ENCODE results near the gene ANKS1B.
"Not testable (repeated sequence)": the region's sequence is repeated elsewhere in the genome, so short reads cannot be mapped to it uniquely, and the experiment has no call there.

The ANKS1B gene

DNA sequence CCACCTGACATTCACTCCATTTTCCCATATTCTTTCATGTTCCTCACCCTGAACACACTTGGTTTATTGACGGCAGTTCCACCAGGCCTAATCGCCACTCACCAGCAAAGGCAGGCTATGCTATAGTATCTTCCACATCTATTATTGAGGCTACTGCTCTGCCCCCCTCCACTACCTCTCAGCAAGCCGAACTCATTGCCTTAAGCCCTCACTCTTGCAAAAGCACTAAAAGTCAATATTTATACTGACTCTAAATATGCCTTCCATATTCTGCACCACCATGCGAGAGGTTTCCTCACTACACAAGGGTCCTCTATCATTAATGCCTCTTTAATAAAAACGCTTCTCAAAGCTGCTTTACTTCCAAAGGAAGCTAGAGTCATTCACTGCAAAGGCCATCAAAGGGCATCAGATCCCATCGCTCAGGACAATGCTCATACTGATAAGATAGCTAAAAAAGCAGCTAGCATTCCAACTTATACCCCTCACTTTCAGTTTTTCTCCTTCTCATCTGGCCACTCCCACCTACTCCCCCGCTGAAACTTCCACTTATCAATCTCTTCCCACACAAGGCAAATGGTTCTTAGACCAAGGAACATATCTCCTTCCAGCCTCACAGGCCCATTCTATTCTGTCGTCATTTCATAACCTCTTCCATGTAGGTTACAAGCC, 265.2 kb downstream of the ANKS1B start:
- intact Hi-C loops (cut with DNase I); DNase-seq: not testable (repeated sequence)

DNA sequence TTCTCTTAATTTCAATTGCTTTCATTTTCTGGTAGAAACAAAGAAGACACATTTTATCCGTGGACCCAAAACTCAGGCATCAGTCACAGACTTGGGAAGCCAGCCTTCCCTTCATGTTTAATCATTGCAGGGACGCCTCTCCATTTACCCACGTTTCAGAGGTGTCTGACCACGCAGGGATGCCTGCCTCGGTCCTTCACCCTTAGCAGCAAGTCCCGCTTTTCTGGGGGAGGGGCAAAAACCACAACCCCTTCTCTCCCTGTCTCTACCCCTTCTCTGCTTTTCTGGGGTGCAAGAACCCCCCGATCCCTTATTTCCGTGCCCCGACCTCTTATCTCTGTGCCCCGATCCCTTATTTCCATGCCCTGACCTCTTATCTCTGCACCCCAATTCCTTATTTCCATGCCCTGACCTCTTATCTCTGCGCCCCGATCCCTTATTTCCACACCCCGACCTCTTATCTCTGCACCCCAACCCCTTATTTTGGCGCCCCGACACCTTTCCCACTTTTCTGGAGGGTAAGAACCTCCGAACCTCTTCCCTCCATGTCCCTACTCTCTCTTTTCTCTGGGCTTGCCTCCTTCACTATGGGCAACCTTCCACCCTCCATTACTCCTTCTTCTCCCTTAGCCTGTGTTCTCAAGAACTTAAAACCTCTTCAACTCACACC, 268.8 kb downstream of the ANKS1B start:
- DNase-seq; intact Hi-C loops (cut with DNase I): not testable (repeated sequence)

DNA sequence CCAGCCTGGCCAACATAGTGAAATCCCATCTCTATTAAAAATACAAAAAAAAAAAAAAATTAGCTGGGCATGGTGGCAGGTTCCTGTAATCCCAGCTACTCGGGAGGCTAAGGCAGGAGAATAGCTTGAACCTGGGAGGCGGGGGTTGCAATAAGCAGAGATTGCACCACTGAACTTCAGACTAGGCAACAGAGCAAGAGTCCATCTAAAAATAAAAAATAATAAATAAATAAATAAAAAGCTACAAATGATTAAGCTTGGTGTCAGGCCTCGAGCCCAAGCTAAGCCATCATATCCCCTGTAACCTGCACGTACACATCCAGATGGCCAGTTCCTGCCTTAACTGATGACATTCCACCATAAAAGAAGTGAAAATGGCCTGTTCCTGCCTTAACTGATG, 269.8 kb downstream of the ANKS1B start:
- intact Hi-C loops (cut with DNase I); DNase-seq: not testable (repeated sequence)

DNA sequence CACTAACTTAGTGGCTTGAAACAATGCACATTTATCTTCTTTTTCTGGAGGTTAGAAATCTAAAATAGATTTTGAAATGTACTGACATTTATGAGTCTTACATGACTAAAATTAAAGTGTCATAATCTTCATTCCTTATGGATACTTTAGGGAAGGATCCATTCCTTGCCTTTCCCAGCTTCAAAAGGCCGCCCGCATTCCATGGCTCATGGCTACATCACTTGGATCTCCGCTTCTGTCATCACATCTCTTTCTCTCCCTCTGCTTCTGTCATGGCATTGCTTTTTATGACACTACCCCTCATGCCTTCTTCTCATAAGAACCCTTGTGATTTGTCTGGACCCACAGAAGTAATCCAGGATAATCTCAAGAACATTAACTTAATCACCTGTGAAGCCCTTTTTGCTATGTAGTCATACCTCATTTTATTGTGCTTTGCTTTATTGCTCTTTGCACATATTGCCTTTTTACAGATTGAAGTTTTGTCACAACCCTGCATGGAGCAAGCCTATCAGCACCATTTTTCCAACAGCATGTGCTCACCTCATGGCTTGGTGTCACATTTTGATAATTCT, 270.7 kb downstream of the ANKS1B start:
- no peak for DNase-seq
- intact Hi-C loops (cut with DNase I) = no loop called here

DNA sequence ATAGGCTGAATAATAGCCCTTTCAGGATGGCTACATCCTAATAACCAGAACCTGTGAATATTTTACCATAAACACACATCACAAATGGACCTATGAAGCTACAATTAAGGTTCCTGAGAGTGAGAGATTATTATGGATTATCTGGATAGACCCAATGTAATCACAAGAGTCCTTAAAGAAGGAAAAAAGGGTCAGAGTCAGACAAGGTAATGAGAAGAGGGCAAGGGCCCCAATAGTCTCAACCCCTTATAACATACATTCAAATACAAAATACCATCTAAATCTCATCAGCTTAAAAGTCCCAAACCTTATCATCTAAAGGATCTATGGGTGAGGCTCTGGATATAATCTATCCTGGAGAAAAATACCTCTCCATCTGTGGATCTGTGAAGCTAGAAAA, 272.5 kb downstream of the ANKS1B start:
- no peak for DNase-seq
- intact Hi-C loops (cut with DNase I) = no loop called here

DNA sequence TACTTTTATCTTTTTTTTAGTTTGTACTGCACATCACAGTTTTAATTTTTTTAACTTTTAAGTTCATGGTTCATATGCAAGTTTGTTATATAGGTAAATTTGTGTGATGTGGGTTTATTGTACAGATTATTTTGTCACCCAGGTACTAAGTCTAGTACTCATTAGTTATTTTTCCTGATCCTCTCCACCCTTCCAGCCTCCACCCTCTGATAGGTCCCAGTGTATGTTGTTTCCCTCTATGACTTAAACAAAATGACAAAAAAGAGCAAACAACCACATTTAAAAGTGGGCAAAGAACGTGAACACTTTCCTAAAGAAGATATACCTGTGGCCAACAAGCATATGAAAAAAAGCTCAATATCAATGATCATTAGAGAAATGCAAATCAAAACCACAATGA, 273.5 kb downstream of the ANKS1B start:
- intact Hi-C loops (cut with DNase I) = no loop called here
- DNase-seq = no peak

DNA sequence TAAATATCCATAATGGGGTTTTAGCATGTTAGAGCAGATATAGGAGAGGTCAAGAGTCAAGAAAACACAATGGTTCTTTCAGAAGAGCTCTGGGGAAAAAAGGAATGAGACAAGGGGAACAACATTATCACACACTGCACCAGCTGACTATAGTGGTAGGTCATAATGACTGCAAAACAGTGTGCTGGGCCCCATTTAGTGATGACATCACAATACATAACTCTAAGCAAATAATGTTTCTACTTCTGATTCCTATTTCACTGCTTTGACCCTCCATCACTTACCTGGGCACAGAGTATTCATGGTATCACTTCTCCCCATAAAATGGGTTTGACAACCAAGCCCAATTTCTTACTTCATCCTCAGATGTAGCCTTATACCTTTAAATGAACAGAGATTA, 275.1 kb downstream of the ANKS1B start:
- intact Hi-C loops (cut with DNase I) = no loop called here
- DNase-seq = no peak

DNA sequence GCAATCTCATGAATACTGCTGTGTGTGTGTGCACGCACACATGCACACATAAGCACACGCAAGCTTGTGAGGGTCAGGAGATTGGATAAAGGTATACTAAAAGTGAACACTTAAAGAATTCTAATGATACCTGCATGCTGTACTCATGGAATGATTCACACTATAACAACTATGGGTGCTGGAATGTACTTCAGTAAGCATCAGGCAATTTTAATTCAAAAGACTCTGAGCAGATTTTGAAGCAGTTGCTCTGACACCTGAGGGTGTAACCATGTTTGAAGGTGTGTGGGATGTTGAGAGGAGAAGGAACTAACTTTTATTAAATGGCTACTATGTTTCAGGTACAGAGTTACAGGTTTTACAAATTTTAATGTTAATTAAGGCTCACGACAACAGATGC, 275.6 kb downstream of the ANKS1B start:
- intact Hi-C loops (cut with DNase I) = no loop called here
- peak in 6 of 42 donors; percentile 6 to 44 (median 12) for DNase-seq

DNA sequence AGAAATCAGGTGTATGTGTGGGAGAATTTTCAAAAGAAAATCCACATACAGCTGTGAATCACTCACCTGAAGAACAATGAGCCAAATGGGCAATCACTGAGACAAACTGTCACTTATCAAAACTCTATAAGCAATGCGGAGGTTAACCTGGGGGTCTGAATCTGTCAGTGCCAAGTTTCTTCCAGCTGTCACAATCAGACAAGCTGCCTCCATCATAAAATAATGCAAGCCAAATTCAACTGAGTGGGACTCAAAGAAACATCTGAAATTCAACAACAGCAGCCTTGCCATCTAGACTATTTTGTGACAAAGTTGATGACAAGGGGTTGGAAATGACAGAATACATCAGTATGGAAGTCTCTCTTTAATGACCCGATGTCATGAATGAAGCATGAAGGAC, 276.9 kb downstream of the ANKS1B start:
- intact Hi-C loops (cut with DNase I) = no loop called here
- DNase-seq = peak in 11 of 42 donors; percentile 2 to 44 (median 17)

DNA sequence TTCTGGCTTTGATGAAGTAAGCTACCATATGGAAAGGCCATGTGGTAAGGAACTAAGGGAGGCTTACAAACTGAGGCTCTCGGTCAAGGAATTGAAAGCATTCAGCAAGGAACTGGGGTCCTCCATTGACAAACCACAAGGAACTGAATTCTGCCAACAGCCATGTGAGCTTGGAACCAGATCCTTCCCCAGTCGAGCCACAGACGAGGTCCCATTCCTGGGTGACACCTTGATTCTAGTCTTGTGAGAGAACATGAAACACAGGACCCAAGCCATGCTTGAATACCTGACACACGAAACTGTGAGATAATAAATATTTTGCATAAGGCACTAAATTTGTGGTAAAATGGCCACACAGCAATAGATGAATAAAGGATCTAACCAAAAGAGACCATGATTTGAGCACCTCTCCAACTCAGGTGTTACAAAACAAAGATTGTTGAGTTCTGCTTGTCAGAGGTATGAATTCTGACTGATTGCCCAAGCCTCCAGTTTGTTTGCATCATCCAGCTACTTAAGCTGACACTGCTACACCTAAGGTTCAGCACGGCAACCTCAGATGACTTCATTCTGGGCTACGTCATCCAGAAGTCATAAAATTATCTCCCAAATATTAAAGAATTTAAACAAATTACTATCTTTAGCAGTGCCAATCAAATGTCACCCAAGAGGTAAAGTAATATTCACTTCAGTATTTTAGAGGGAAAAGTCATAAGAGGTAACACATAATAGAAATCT, 277.8 kb downstream of the ANKS1B start:
- peak in 15 of 42 donors; percentile 4 to 58 (median 27) for DNase-seq
- intact Hi-C loops (cut with DNase I) = no loop called here

DNA sequence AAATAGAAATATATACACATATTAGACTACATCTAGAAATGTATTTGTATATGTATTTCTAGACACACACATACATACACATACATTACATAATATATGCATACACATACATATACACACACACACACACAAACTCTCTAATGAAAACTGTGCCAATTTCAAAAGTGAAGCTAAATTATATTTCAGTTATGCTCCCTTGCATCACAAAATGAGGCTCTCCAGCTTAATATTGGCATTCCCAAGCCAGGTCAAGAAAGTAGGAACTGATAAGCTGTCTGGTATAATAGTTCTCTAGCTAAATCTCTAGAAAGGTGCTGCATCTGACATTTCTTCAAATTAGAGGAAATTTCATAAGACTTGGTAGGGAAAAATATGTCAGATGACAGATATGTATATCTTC, 280.3 kb downstream of the ANKS1B start:
- intact Hi-C loops (cut with DNase I) = no loop called here
- DNase-seq = no peak

DNA sequence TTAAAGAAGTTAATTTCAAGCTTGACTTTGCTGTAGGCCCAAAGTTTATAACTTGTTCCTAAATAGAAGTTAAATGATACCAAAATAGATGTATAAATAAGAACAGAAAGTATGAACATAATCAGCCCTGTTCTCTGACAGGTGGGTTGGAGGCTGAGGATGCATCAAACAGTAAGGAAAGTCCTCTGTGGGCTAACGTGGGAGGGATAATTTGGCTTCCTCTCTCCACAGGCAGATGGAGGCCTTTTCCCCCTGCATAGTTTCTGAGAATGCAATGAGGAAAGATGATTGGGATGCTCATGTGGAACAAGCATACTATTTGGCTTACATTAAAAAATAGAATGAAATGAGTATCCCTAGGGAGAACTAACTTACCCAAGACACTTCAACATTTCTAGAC, 280.7 kb downstream of the ANKS1B start:
- peak in 3 of 42 donors; percentile 5 to 16 (median 12) for DNase-seq
- intact Hi-C loops (cut with DNase I) = no loop called here

DNA sequence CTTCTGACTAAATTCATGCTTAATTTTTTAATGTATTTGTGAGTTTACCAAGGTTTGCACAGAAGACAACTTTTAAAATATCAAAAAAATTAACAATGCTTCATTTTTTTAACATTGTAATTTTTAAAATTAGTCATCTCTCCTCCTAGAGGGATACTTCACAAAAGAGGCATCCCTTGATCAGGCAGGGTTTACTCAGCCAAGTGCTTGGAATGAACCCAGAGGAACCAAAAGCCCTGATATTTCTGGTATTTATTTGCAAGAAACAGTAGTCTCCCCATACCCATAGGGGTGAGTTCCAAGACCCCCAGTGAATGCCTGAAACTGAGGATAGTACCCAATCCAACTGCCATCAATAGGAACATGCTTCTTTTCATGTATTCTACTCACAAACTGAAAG, 284.7 kb downstream of the ANKS1B start:
- intact Hi-C loops (cut with DNase I) = no loop called here
- DNase-seq = no peak

DNA sequence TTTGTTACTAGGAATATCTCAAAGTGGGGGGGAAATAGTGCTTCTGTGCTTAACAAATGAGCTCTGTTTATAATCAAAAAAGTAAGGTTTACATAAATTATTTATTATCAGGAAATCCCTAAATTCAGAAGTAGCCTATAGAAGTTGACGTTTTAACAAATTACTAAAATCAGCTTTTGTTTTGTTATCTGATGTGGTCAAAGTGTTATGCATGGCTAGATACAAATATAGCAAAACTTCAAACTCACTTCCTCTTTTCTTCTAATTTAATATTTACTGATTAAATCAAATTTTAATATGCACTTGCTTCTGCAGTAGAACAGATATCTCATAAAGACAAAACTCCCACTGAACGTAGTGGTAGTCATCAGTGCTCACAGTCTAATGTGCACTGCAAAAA, 289.7 kb downstream of the ANKS1B start:
- intact Hi-C loops (cut with DNase I) = no loop called here
- no peak for DNase-seq

DNA sequence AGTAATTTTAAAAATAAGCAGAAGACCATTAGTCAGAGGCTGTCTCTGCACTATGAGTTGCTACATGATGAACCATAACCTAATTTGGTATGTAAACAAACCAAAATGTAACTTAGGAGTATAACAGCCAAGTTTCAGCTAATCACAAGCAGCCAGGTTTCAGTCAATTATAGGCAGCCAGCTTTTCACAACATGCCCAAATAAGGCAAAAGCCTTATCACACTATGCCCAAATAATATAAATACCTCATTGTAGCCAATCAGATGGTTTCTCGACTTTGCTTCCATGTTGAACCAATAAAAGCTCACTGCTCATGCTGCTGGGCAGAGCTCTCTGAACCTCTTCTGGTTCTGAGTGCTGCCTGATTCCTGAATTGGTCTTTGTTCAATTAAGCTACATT, 298.6 kb downstream of the ANKS1B start:
- intact Hi-C loops (cut with DNase I) = no loop called here
- DNase-seq = no peak

DNA sequence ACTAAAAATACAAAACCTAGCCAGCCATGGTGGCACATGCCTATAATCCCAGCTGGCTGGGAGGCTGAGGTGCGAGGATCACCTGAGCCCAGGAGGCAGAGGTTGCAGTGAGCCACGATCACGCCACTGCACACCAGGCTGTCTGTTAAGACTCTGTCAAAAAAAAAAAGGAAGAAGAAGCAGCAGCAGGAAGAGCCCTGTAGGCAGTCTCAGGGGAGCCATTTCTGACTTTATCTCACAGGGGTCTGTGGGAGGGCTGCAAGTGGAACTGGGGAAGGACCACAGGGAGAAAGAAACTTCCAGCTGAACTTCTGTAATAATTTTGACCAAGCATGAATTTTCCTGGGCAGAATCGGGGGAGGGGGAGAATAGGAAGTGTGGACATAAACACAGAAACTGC, 304.5 kb downstream of the ANKS1B start:
- intact Hi-C loops (cut with DNase I) = no loop called here
- DNase-seq = no peak

DNA sequence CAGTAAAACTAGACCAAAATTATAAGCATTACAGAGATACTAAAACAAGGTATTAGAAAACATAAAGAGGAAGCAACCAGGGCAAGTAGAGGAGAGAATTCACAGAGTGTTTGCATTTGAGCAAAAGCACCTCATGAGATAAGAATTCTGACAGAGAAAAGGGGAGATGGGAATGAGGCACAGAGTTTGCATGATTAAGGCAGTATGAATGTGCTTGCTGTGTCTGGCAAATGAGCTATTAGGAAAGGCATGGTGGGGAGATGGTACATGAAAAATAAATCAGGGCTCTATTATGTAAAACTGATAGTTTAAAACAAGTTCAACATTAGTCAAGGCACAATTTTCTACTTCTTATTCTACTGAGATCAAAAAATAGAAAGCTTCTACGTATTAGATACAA, 314.1 kb downstream of the ANKS1B start:
- intact Hi-C loops (cut with DNase I) = no loop called here
- no peak for DNase-seq

DNA sequence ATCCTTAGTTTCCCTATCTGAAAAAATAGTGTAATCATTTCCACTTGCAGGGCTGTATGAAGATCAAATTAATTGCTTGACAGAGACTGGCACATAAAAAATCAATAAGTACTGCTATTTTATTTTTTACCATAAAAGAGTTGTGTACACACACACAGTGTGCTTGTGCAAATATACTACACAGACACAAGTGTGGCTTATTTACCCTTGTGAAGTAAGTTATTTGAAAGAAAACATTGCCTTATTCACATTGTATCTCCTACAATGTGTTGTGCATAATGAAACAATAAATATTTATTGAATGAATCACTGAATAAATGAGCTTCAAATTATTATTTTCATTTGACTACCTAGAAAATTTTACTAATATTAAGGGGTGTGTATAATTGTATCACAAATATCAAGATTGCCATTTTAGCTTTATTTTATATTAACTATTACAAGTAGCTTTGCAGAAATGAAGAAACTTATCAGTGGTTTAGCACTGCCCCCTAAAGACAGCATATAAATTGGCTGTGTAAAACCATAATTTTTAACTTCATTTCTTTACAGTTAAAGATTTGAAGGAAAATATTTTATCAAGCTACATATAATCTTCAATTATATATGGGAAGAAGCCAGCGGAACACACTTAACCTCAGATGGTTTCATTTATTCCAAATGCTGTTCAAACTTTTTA, 325.9 kb downstream of the ANKS1B start:
- no peak for DNase-seq
- intact Hi-C loops (cut with DNase I) = no loop called here

DNA sequence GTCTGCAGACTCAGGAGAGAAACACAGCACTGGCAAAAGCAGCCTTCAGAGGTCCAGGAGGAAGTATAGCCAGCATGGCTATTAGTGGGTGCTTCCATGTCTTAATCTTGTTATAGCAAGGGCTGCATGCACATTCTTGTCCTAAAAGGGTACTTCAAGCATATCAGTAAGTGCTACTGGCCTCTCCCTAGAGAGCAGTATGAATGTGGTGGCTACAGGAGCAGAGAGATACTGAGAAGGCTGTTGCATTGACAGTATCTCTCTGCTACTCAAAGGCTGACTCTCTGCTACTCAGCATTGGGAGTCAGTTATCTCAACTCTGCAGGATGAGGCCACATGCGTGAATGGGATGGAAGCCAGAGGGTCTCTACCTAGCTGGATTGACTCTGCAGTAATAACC, 335.2 kb downstream of the ANKS1B start:
- DNase-seq = no peak
- intact Hi-C loops (cut with DNase I) = no loop called here

DNA sequence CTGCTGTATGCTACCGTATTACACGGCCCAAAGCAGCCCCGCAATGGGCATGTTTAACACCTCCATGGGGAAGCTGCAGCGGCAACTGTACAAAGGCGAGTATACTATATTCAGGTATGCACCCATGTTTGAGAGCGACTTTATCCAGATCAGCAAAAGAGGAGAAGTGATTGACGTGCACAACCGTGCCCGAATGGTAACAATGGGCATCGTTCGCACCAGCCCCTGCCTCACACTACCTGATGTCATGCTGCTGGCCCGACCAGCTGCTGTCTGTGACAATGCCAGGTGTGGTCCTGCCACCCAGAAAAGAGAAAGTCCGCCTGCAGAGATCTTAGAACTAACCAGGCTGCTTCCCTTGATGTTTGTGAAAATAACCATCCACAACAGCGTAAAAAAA, 336.6 kb downstream of the ANKS1B start:
- intact Hi-C loops (cut with DNase I) = no loop called here
- no peak for DNase-seq

All from head of caudate nucleus (tissue), 42 donors.